ENCODE data around the gene EML2. TPM values are rescaled to one million over a fixed set of nuclear protein-coding genes. Genes with fewer than 3 reads are reported as not detected.
"Not testable (repeated sequence)": the region's sequence is repeated elsewhere in the genome, so short reads cannot be mapped to it uniquely, and the experiment has no call there.

Gene EML2, protein sequence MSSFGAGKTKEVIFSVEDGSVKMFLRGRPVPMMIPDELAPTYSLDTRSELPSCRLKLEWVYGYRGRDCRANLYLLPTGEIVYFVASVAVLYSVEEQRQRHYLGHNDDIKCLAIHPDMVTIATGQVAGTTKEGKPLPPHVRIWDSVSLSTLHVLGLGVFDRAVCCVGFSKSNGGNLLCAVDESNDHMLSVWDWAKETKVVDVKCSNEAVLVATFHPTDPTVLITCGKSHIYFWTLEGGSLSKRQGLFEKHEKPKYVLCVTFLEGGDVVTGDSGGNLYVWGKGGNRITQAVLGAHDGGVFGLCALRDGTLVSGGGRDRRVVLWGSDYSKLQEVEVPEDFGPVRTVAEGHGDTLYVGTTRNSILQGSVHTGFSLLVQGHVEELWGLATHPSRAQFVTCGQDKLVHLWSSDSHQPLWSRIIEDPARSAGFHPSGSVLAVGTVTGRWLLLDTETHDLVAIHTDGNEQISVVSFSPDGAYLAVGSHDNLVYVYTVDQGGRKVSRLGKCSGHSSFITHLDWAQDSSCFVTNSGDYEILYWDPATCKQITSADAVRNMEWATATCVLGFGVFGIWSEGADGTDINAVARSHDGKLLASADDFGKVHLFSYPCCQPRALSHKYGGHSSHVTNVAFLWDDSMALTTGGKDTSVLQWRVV
- total RNA-seq, result 54.4 TPM
- long read RNA-seq, transcript EML2-201 (19 exons, 2,264 nt), result major isoform, 20 of 36 reads
- long read RNA-seq, partial matches to known transcripts, result 7 of 36 reads
- long read RNA-seq, other reads (novel, unspliced or antisense), result 9 of 36 reads

DNA sequence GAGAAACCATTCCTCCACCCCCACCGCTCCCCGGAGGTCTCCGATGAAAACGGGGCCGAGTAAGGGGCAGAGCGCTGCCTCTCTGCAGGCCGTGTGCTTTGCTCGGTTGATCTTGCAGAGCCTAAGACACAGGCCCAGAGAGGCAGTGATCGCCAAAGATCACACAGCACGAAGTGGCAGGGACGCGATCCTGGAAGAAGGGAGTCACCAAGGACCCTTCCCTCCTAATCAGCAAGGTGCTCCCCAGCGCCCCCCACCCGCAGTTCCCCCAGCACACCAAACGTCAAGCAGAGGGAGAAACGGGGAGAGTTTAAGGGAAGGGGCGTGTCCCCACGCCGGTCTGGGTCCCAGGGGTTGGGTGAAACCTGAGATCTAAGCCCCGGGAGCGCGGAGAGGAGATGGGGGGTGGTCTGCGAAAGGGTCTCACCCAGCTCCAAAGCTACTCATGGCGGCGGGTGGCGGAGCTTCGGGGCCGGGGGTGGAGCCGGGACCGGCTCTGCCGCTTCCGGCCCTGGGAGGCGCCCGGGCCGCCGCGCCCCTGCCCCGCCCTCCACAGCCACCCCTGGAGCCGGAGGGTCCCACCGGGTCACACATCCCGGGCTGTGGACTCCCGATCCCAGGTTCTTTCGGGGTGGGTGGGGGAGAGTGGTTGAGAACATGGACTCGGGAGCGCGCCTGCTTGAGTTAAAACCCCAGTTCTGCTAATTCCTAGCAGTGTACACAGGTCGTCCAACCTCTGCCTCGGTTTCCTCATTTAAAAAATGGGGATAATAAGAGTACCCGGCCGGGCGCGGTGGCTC, at the start of gene EML2:
Gene EML2 (minus strand): TSS at position 468 of the 800 bp plus-strand sequence. CDS start 21 bp downstream, at position 447.
- no peaks in the 10 kb centered on the region for H3K27me3 ChIP-seq
- no peaks in the 10 kb centered on the region for H3K9me3 ChIP-seq
- peak; percentile 57 for ATAC-seq
- peak within 1 kb of the TSS; percentile 69 for H3K4me3 ChIP-seq
- peaks cover 48% of the 10 kb centered on the region for H3K4me1 ChIP-seq
- H3K27ac ChIP-seq, result peak within 1 kb of the TSS; percentile 61
- TF ChIP-seq, protein P1, sequence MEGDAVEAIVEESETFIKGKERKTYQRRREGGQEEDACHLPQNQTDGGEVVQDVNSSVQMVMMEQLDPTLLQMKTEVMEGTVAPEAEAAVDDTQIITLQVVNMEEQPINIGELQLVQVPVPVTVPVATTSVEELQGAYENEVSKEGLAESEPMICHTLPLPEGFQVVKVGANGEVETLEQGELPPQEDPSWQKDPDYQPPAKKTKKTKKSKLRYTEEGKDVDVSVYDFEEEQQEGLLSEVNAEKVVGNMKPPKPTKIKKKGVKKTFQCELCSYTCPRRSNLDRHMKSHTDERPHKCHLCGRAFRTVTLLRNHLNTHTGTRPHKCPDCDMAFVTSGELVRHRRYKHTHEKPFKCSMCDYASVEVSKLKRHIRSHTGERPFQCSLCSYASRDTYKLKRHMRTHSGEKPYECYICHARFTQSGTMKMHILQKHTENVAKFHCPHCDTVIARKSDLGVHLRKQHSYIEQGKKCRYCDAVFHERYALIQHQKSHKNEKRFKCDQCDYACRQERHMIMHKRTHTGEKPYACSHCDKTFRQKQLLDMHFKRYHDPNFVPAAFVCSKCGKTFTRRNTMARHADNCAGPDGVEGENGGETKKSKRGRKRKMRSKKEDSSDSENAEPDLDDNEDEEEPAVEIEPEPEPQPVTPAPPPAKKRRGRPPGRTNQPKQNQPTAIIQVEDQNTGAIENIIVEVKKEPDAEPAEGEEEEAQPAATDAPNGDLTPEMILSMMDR (IDR thresholded peaks at IDR 0.05), result peak; percentile 34
- no peaks in the 10 kb centered on the region for H3K36me3 ChIP-seq
- intact Hi-C loops (cut with DNase I), result no loop called here
- DNase-seq, result peak; percentile 82

DNA sequence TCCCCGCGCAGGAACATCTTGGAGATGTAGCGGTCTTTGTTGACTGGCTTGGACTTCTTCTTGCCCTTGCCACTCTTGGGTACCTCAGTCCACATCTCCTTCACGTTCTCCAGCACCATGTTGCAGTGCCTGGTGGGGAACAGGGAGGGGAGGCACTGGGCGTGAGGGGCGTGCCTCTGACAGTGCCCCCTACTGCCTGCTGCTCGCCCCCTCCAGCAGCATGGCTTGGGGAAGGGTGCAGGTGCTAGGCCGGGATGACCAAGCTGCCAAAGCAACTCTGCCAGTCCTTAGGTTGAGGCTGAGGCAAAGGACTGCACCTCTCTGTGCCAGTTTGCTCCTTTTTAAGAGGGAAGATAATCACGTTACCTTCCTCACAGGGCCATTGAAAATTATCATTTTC, 48.4 kb upstream of the EML2 start:
- DNase-seq, result no peak
- no peaks in the 10 kb centered on the region for H3K9me3 ChIP-seq
- TF ChIP-seq, protein P1 (IDR thresholded peaks at IDR 0.05), result no peak
- no peak for ATAC-seq
- peaks cover 8% of the 10 kb centered on the region for H3K4me1 ChIP-seq
- no peaks in the 10 kb centered on the region for H3K27me3 ChIP-seq
- H3K36me3 ChIP-seq, result peaks cover 44% of the 10 kb centered on the region
- intact Hi-C loops (cut with DNase I), result no loop called here
- no peak overlapping the region for H3K27ac ChIP-seq
- no peak overlapping the region for H3K4me3 ChIP-seq

DNA sequence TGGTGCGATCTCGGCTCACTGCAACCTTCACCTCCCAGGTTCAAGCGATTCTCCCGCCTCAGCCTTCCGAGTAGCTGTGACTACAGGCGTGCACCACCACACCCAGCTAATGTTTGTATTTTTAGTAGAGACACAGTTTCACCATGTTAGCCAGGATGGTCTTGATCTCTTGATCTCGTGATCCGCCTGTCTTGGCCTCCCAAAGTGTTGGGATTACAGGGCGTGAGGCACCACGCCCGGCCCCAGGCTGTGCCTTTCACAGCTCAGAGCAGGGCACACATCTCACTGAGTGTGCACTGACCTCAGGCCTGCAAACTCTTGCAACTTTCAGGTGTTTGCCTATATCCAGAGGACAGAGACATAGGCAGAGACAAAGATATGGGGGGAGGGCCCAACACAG, 45.8 kb upstream of the EML2 start:
- peaks cover 44% of the 10 kb centered on the region for H3K36me3 ChIP-seq
- H3K9me3 ChIP-seq; DNase-seq; H3K4me3 ChIP-seq; H3K27me3 ChIP-seq; ATAC-seq; H3K27ac ChIP-seq; intact Hi-C loops (cut with DNase I): not testable (repeated sequence)
- H3K4me1 ChIP-seq, result peaks cover 12% of the 10 kb centered on the region

DNA sequence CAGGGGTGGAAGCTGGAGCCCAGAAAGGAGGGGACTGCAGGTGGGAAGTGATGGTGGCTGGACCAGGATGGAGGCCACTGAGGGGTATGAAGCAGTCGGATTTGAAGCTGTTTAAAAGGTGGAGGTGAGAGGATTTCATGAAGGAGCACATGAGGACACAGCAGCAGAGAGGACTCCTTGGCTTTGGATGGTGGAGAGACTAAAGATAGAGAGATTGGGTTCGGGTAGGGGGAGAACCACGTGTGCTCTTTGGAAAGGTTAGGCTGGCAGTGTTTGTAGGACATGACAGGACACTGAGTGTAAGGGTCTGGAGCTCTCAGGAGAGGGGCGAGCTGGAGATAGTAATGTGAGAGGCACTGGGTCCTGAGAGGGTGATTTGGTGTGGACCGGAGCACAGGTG, 43.7 kb upstream of the EML2 start:
- peaks cover 15% of the 10 kb centered on the region for H3K27me3 ChIP-seq
- H3K4me3 ChIP-seq, result no peak overlapping the region
- no peaks in the 10 kb centered on the region for H3K9me3 ChIP-seq
- H3K4me1 ChIP-seq, result peaks cover 18% of the 10 kb centered on the region
- DNase-seq, result no peak
- peaks cover 35% of the 10 kb centered on the region for H3K36me3 ChIP-seq
- intact Hi-C loops (cut with DNase I), result no loop called here
- no peak overlapping the region for H3K27ac ChIP-seq
- TF ChIP-seq, protein P1 (IDR thresholded peaks at IDR 0.05), result no peak
- no peak for ATAC-seq

DNA sequence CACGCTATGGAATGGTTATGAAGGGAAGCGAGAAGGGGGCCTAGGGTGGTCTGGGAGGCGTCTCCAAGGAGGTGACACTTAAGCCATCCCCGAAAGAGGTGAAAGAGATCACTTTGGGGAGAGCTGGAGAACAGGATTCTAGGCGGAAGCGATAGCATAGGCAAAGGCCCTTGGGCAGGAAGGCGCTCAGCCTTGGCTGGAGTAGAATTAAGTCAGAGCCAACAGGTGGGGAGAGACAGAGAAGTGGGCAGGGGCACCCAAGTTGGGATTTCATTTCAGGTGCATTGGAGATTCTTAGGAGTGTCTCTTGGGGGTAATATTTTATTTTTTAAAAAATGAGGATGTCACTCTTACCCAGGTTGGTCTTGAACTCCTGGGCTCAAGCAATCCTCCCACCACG, 42.9 kb upstream of the EML2 start:
- peaks cover 24% of the 10 kb centered on the region for H3K4me1 ChIP-seq
- H3K27me3 ChIP-seq, result peaks cover 21% of the 10 kb centered on the region
- H3K9me3 ChIP-seq, result no peaks in the 10 kb centered on the region
- DNase-seq, result no peak
- H3K27ac ChIP-seq, result peak overlapping the region; percentile 32
- no peak for ATAC-seq
- peaks cover 27% of the 10 kb centered on the region for H3K36me3 ChIP-seq
- TF ChIP-seq, protein P1 (IDR thresholded peaks at IDR 0.05), result no peak
- intact Hi-C loops (cut with DNase I), result no loop called here
- H3K4me3 ChIP-seq, result peak overlapping the region; percentile 42
